RWPE1 (cell line): ENCODE measurements around the gene RAB17.

Experiments used
- CTCF ChIA-PET: fragments of 350-600 bp; sonication (Branson Sonifier 250); formaldehyde crosslinking; extraction: SDS; loops from one replicate; lab custom pipeline; 2021; lab: Yijun Ruan, JAX
- POLR2A ChIA-PET: fragments of 400-600 bp; formaldehyde crosslinking; extraction: SDS; loops from one replicate; lab custom pipeline; 2020; ENCODE audit warnings: antibody characterized with exemption; ENCODE audit not compliant: low non-redundant PET; lab: Yijun Ruan, JAX
- DNase-seq: peaks from one replicate; pipeline ENCODE4 v3.0.0; 2012; ENCODE audit warnings: low spot score
- H3K27ac ChIP-seq: fragments of 450-650 bp; 2 replicates; pipeline ENCODE4 v1.5.1; 2017
- CTCF ChIP-seq: fragments of 450-650 bp; conservative IDR thresholded peaks from 2 replicates; pipeline ENCODE4 v1.5.1; 2017; ENCODE audit warnings: low read depth, mild to moderate bottlenecking

Gene RAB17

GRCh38 chr2:237594514-237594871, 4.0 kb upstream of the RAB17 start:
- POLR2A ChIA-PET: no interaction called here
- no peak for DNase-seq
- no peak overlapping the region for H3K27ac ChIP-seq
- CTCF ChIA-PET: no interaction called here
- TF ChIP-seq CTCF: no peak

DNA sequence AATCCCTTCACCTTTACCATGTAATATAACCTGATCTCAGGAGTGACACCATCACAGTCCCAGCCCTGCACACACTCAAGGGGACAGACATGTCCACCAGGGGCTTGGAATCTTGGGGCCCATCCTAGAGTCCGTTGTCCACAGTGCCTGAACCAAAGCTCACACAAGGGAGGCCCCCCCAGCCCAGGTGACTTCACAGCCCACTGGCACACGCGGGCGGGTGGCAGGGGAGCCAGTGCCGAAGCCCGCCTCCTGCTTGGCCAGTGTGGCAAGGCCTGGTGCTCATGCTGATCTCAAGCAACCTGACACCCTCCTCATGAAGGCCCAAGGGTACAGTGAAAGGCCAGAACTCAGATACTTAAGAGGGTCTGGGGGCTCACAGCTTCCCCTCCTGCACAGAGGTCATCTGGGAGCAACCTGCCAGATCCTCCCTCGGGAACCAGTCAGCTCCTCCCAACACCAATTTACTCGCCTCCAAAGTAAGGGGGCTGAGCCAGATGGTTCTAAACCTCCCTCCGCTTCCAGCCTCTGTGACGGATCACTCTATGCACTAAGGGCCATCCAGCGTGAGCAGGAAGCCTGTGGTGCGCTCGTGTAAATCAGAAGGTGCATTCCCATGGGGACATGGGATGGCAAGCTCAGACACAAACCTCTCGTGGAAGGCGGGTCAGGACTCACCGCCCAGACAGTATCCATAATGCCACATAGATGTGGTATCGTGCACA, 3.2 kb upstream of the RAB17 start:
- no peak overlapping the region for H3K27ac ChIP-seq
- ChIA-PET POLR2A (no interaction called here), CTCF (interaction anchor here (0.7 kb wide), 1 partner anchor 21 kb away, joined by 3 read pairs; no protein-coding TSS in a partner anchor)
- DNase-seq: no peak
- no peak for TF ChIP-seq CTCF

DNA sequence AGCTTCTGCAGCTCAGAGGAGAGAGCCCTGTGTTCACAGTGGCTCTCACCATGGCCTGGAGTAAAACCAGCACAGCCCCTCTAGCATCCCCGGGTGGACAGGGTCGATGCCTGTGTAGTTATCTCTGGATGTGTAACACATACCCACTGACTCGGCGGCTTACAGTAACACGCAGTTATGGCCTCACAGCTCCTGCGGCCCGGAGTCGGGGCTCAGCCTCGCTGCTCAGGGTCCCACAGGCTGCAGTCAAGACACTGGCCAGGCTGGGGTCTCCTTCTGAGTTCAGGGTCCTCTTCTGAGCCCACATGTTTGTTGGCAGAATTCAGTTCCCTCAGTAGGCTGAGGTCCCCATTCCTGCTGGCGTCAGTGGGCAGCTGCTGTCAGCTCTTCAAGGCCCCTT, 2.5 kb upstream of the RAB17 start:
- POLR2A ChIA-PET: no interaction called here
- CTCF ChIA-PET: interaction anchor here (0.7 kb wide), 1 partner anchor 20 kb away, joined by 3 read pairs; no protein-coding TSS in a partner anchor
- no peak for TF ChIP-seq CTCF
- DNase-seq: no peak
- no peak overlapping the region for H3K27ac ChIP-seq

DNA sequence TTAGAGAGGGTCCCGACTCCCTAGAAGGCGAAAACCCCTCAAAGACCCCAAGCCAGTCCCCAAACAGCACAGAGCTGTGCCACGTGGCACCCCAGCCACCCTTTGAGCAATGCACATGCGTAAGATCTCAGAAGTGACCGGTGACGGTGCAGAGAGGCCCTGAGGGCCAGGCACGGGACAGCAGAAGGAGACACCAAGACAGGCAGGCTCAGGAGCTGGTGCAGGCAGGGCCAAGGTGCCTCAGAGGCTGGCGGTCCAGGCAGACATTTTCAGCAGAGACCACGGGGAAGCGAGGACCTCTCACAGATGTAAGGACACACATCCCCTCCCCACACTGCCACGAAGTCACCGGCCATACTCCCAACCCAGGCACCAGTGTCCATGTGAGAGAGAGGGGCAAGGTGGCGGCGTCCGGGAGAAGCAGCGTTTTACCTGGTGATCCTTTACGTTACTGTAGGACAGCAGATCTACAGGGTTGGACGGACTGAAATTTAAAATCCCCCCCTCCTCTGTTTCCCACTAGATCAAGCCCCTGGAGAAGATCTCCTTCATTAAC, 2.0 kb upstream of the RAB17 start:
- H3K27ac ChIP-seq: no peak overlapping the region

GRCh38 chr2:237591141-237591881, 777 bp upstream of the RAB17 start:
- CTCF ChIA-PET: interaction anchor here (0.7 kb wide), 1 partner anchor 1072 kb away, joined by 7 read pairs; no protein-coding TSS in a partner anchor
- H3K27ac ChIP-seq: peak overlapping the region; percentile 59
- TF ChIP-seq CTCF: no peak
- peak; percentile 74 for DNase-seq
- POLR2A ChIA-PET: interaction anchor here (0.7 kb wide), 1 partner anchor 11 kb away, joined by 3 read pairs; no protein-coding TSS in a partner anchor

More for the DNA sequence above, 2.0 kb upstream of the RAB17 start:
- ChIA-PET CTCF (interaction anchor here (0.7 kb wide), 1 partner anchor 786 kb away, joined by 5 read pairs; no protein-coding TSS in a partner anchor), POLR2A (no interaction called here)
- no peak for TF ChIP-seq CTCF
- no peak for DNase-seq

DNA sequence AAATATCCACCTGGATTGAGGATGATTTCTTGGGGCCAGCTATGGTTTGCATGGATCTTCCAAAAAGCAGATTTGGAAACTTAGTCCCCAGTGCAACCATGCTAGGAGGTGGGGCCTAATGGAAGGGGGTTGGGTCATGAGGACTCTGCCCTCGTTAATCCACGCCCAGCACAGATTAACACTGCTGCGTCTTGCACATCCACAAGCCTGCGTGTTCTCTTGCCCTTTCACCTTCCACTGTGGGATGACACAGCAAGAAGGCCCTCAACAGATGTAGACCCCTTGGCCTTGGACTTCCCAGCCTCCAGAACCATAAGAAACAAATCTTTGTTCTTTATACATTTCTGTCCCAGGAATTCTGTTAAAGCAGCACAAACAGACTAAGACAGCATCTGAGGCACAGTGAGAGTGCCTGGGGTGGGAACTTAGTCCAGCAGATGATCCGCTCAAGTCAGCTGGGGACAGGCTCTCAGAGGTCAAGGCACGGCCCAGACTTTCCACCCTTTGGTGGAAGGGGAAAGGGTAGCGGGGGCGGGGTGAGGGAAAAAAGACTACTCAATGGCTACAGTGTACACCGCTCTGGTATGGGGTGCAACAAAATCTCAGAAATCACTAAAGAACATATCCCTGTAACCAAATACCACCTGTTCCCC, 2.4 kb downstream of the RAB17 start:
- POLR2A ChIA-PET: no interaction called here

More for the DNA sequence above, 2.4 kb downstream of the RAB17 start:
- no peak for DNase-seq
- CTCF ChIA-PET: interaction anchor here (0.6 to 0.7 kb wide), 2 partner anchors 165 to 167 kb away, joined by 3 to 11 read pairs; no protein-coding TSS in a partner anchor
- no peak overlapping the region for H3K27ac ChIP-seq
- no peak for TF ChIP-seq CTCF
